Sigmoid colon (tissue), 4 donors: ENCODE results near the gene RAB43.

Experiments
- EP300 ChIP-seq, 4 donors: sonication (generic); formaldehyde crosslinking; IDR thresholded peaks; one replicate each; pipeline ENCODE4 v1.6.1; 2017; ENCODE audit warnings: antibody characterized with exemption in 4 of 4
- TF ChIP-seq, protein P1 (sequence below), 4 experiments: fragments of 450-650 bp in 3 of 4; fragments of 200-600 bp in 1 of 4; IDR thresholded peaks; one replicate each; pipeline ENCODE4 v1.5.1; 2016 to 2019; ENCODE audit warnings: antibody characterized with exemption in 4 of 4, mild to moderate bottlenecking in 3 of 4, moderate library complexity in 2 of 4

DNA sequence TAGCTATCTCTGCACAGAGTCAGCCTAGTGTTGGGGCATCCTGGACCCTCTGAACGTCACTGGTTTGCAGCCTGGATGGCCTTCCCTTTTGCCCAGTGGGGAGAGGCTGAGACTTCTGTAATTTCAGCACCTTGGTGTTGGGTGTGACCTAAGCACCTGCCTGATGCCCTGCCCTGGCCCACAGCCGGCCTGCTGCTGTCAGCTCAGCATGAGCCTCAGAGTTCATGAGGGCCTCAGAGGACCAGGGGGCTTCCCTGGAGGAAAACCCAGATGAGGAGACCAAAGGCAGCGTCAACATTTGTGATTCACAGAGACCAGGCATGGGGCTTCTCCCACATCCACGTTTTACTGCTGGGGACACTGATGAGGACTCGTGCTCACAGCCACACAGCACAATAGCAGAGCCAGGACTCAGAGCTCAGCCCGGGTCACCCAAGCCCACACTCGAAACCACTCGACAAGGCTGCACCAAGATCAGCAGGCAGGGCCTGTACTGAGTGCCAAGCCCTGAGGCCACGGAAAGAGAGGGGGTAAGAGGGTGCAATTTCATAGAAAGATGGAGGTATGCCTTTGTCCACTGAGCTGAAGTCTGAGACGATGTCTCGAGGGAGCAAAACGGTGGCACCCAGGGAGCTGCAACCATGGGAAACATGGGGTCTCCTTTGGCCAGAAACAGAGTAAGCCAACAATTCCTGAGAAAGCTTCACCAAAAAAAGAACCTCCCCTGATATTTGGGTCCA lies 70.9 kb downstream of the RAB43 start:
- TF ChIP-seq, protein P1, sequence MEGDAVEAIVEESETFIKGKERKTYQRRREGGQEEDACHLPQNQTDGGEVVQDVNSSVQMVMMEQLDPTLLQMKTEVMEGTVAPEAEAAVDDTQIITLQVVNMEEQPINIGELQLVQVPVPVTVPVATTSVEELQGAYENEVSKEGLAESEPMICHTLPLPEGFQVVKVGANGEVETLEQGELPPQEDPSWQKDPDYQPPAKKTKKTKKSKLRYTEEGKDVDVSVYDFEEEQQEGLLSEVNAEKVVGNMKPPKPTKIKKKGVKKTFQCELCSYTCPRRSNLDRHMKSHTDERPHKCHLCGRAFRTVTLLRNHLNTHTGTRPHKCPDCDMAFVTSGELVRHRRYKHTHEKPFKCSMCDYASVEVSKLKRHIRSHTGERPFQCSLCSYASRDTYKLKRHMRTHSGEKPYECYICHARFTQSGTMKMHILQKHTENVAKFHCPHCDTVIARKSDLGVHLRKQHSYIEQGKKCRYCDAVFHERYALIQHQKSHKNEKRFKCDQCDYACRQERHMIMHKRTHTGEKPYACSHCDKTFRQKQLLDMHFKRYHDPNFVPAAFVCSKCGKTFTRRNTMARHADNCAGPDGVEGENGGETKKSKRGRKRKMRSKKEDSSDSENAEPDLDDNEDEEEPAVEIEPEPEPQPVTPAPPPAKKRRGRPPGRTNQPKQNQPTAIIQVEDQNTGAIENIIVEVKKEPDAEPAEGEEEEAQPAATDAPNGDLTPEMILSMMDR (IDR thresholded peaks at IDR 0.05), result no peak
- TF ChIP-seq EP300 (IDR thresholded peaks at IDR 0.05), result no peak
